ENCODE measurements around the gene TCP1.

DNA sequence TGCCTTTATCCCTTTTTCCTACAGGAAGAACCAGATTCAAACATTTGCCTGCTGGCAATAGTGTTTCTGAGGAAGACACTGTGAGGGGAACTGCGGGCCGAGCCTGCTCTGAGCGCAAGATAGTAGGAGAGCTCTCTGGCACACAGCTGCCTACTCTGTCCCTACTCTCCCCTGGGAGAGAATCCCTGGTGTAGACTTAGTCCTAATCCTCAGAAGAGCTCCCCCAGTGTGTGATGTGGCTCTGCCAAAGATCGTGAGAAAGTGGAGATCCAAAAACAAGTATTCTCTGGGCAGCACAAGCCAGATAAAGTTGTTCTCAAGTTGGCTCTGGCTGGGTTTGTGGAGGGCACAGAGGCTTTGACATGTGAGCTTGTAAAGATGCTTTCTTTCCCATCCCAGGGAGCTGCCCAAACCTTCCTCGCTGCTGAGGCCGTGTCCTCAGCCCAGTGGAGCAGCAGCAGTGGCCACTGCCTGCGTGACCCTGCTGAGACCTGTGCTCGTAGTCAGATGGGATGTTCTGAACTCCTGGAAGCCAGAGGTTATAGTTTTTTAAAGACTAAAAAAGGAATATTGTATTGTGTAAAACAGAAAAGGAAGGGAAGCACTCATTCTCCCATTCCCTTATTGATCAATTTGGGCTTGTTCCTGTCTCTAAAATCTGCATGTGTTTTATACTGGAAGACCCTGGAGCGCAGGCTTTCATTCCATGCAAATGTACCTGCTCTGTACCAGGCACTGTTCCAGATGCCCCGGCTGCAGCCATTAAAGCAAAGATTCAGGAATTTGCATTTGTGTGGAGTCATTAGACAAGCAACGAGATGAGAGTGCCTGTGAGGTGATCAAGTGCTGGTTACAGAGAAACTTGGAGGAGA lies 41.3 kb upstream of the TCP1 start:
- TF ChIP-seq, protein P1, sequence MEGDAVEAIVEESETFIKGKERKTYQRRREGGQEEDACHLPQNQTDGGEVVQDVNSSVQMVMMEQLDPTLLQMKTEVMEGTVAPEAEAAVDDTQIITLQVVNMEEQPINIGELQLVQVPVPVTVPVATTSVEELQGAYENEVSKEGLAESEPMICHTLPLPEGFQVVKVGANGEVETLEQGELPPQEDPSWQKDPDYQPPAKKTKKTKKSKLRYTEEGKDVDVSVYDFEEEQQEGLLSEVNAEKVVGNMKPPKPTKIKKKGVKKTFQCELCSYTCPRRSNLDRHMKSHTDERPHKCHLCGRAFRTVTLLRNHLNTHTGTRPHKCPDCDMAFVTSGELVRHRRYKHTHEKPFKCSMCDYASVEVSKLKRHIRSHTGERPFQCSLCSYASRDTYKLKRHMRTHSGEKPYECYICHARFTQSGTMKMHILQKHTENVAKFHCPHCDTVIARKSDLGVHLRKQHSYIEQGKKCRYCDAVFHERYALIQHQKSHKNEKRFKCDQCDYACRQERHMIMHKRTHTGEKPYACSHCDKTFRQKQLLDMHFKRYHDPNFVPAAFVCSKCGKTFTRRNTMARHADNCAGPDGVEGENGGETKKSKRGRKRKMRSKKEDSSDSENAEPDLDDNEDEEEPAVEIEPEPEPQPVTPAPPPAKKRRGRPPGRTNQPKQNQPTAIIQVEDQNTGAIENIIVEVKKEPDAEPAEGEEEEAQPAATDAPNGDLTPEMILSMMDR (IDR thresholded peaks at IDR 0.05; ENCODE audit: low read depth, low read length), result no peak
- TF ChIP-seq EZH2phosphoT487 (IDR thresholded peaks at IDR 0.05; ENCODE audit: low read depth), result no peak

Data from OCI-LY3 (cell line).